Sigmoid colon (tissue), 4 donors: ENCODE data around the gene ARHGEF28.

ENCODE experiments used
- POLR2AphosphoS5 ChIP-seq, 4 donors: sonication (generic); formaldehyde crosslinking; IDR thresholded peaks; one replicate each; pipeline ENCODE4 v1.6.1; 2017; ENCODE audit warnings: antibody characterized with exemption in 4 of 4
- TF ChIP-seq, protein P1 (sequence below), 4 experiments: fragments of 450-650 bp in 3 of 4; fragments of 200-600 bp in 1 of 4; IDR thresholded peaks; one replicate each; pipeline ENCODE4 v1.5.1; 2016 to 2019; ENCODE audit warnings: antibody characterized with exemption in 4 of 4, mild to moderate bottlenecking in 3 of 4, moderate library complexity in 2 of 4

DNA sequence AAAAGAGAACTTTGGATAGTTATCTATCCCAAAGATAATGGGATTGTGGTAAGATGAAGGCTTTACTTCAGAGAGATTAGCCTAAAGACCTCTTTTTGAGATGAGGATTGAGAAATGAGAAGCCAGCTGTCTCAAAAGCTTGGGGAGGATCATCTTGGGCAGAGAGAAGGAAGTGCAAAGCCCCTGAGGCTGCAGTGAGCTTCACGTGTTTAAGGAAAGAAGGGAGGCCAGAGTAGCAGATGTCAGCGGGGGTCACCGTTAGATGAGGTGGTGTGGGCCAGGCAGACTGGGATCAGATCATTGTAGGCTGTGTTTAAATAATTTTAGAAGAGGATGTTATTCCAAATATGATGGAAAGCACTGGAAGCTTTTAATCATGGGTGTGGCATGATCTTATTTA lies 270.1 kb downstream of the ARHGEF28 start:
- TF ChIP-seq POLR2AphosphoS5 (IDR thresholded peaks at IDR 0.05) = no peak
- TF ChIP-seq, protein P1, sequence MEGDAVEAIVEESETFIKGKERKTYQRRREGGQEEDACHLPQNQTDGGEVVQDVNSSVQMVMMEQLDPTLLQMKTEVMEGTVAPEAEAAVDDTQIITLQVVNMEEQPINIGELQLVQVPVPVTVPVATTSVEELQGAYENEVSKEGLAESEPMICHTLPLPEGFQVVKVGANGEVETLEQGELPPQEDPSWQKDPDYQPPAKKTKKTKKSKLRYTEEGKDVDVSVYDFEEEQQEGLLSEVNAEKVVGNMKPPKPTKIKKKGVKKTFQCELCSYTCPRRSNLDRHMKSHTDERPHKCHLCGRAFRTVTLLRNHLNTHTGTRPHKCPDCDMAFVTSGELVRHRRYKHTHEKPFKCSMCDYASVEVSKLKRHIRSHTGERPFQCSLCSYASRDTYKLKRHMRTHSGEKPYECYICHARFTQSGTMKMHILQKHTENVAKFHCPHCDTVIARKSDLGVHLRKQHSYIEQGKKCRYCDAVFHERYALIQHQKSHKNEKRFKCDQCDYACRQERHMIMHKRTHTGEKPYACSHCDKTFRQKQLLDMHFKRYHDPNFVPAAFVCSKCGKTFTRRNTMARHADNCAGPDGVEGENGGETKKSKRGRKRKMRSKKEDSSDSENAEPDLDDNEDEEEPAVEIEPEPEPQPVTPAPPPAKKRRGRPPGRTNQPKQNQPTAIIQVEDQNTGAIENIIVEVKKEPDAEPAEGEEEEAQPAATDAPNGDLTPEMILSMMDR (IDR thresholded peaks at IDR 0.05) = no peak
